Measurements from ENCODE around the gene GGT7.
"Not testable (repeated sequence)": the region's sequence is repeated elsewhere in the genome, so short reads cannot be mapped to it uniquely, and the experiment has no call there.

Gene GGT7

GRCh38 chr20:34883087-34883688 is 10.5 kb upstream of the GGT7 start:
- DNase-seq (ENCODE audit: low read depth, low spot score): no peak

- no peak for DNase-seq (ENCODE audit: low read depth, low spot score)
Observed at GRCh38 chr20:34881689-34882088, 9.0 kb upstream of the GGT7 start.

- DNase-seq (ENCODE audit: low read depth, low spot score): not testable (repeated sequence)
Observed at GRCh38 chr20:34880971-34881370, 8.3 kb upstream of the GGT7 start.

GRCh38 chr20:34880215-34880850 is 7.7 kb upstream of the GGT7 start:
- no peak for DNase-seq (ENCODE audit: low read depth, low spot score)

GRCh38 chr20:34876406-34877282 is 4.0 kb upstream of the GGT7 start, which contains the start of gene ACSS2:
Gene ACSS2, plus strand, starts transcription at chr20:34876612. Its CDS starts 34 bp downstream, at chr20:34876646.
- peak; percentile 79 for DNase-seq (ENCODE audit: low read depth, low spot score)

- no peak for DNase-seq (ENCODE audit: low read depth, low spot score)
Observed at GRCh38 chr20:34875642-34876405, 3.2 kb upstream of the GGT7 start.

DNA sequence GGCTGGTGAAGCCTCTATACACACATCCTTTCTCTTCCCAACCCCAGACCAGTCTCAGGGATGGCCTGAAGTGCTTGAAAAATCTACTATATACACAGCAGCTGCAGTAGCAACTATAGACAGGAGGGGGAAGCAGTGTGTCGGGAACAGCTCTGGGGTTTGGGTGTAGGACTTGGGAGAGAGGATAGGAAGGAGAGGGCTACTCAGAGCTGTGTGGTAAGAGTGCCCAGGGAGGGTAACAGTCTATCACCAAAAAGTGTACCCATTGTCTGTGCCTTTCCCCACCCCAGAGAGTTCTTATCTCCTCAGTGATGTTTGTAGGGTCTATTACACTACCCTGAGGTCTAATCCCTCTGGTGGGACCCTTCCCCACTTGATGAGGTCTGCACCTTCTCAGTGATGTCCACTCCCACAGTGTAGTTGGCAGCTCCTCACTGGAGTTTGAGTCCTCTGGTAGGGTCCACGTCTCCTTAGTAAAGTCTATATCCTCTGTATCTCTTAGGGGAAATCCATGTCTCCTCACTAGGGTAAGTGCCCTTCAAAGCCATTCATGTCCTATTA is 1.5 kb upstream of the GGT7 start:
- DNase-seq (ENCODE audit: low read depth, low spot score): no peak

GRCh38 chr20:34873583-34874093 is 982 bp upstream of the GGT7 start:
- DNase-seq (ENCODE audit: low read depth, low spot score): no peak

GRCh38 chr20:34871966-34872621 is 562 bp downstream of the GGT7 start:
- no peak for DNase-seq (ENCODE audit: low read depth, low spot score)

DNA sequence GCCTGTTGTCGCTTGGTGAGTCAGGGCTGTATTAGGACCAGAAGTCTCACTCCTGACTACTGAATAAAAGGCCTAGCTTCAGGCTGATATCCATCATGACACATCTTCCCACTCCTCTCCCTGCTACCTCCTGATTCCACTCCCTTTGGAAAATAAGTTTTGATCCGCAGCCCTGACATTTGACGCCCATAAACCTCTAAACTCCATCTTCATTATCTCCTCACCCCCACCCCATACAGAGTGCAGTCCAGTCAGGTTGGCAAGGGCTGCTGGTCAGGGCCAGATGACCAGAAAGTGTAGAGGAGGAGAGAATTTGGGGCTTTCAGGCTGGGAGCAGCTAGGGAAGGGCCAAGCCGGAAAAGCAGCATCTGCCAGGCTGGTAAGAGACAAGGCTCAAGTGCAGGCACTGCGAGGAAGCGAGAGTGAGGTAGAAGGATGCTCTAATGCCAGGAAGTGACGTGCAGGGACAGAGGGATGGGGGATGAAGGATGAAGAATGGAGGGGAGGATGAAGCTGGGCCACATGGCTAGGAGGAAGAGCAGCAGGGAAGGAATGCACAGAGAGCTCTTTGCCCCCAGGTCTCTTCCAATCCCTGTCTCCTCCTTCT is 1.2 kb downstream of the GGT7 start:
- no peak for DNase-seq (ENCODE audit: low read depth, low spot score)

DNA sequence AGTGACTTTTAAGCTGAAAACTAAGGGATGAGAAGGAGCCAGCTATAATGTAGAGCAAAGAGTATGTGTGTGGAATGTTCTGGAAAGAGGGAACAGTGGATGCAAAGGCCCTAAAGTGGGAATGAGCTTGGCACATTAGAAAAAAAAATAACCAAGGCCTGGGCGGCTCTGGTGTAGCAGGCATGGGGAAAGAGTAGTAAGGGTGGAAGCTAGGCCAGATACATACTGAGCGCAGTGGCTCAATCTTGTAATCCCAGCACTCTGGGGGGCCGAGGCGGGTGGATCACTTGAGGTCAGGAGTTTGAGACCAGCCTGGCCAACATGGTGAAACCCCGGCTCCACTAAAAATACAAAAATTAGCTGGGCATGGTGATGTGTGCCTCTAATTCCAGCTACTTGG is 8.4 kb downstream of the GGT7 start:
- DNase-seq (ENCODE audit: low read depth, low spot score): no peak

DNA sequence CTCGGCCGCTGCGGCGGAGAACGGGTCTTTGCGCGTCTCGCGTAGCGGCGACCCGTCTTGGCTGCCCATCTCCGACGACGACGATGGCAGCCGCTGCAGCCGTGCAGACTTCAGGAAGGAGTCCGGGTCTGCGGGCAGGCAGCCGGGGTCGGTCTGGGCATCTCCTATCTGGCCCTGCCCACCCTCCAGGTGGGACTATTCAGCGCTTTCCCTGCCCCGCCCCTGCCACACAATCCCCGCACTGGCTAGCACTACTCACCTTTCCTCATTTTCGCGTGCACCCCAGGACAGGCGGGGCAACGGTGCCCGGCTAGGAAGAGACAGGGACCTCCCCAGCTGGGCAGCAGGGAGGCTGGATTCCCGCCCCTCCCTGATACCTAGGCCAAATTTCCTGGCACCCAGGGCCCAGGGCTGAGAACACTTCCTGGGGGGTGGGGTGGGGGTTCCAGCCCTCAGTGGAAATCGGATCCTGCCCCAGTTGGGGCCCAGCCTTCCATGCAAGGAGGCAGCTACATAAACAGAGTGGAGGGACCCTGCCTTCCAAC is 9.2 kb downstream of the GGT7 start:
- DNase-seq (ENCODE audit: low read depth, low spot score): no peak

- no peak for DNase-seq (ENCODE audit: low read depth, low spot score)
Observed at GRCh38 chr20:34862724-34863123, 9.9 kb downstream of the GGT7 start.

GRCh38 chr20:34861386-34862084 is 11.1 kb downstream of the GGT7 start:
- DNase-seq (ENCODE audit: low read depth, low spot score): no peak

DNA sequence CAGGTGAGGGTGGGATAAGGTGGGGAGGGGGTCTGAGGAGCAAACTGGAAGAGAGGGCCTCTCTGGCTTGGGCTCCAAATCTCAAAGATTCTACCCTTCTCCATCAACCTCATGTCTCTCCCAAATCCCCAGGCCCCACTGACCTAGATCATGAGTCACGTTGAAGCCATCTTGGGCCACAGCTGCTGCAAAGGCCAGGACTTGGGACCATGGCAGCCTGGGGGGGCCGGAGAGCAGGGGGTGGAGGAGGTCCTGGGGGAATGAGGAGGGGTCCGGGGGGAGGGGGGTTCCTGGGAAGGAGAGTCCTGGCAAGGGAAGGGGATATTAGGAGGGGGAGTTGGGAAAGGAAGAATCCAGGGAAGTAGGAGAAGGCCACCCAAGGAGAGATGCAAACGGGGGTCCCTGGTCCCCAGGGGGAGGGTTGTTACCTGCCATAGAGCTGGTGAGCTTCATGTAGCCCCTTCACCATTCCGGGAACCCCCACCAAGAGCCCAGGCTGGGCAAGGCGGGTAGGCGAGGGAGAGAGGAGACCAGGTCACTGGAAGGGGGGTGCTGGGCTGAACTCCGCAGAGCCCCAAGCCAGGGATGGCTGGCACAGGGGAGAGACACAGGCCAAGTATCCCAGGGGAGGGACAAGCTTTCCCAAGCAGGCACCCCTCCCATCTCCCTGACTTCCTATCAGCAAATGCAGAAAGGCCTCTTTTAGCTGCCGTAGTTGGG is 12.7 kb downstream of the GGT7 start:
- DNase-seq (ENCODE audit: low read depth, low spot score): no peak

DNA sequence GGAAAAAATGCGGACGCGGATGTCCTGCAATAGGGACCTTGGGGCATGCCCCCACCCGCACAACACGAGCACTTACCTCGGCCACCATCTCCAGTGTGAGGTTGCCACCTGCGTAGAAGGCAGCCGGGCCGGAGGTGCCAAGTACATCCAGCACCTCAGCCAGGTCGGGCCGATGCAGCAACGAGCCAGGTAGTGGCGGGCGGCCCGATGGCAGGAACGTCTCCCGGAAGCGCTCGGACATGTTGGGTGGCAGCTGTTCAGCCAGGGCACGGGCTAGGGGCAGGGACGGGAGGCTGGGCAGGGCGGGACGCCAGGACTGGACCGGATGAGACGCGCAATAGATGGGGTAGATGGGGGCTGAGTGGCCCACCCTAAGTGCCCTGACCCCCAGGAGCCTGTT is 13.3 kb downstream of the GGT7 start:
- no peak for DNase-seq (ENCODE audit: low read depth, low spot score)

- DNase-seq (ENCODE audit: low read depth, low spot score): no peak
Observed at GRCh38 chr20:34852298-34852697, 20.4 kb downstream of the GGT7 start.

GRCh38 chr20:34850969-34851368 is 21.7 kb downstream of the GGT7 start:
- DNase-seq (ENCODE audit: low read depth, low spot score): no peak

GRCh38 chr20:34849778-34850177 is 22.9 kb downstream of the GGT7 start:
- no peak for DNase-seq (ENCODE audit: low read depth, low spot score)
